Nephron (organoid): ENCODE results near the gene FASN.
A peak's percentile ranks its signal among the peaks of the same experiment; 100 is the strongest.

Experiments
- H3K27ac Mint-ChIP-seq, 3 experiments: 2 replicates each; pipeline ENCODE4 v1.8.0; 2020; ENCODE audit warnings: mixed read lengths in 3 of 3, mild to moderate bottlenecking in 2 of 3, moderate library complexity in 1 of 3
- H3K27me3 Mint-ChIP-seq: 2 replicates; pipeline ENCODE4 v1.8.0; 2021; ENCODE audit warnings: low read depth, mild to moderate bottlenecking, moderate library complexity, mixed read lengths
- H3K36me3 Mint-ChIP-seq: 2 replicates; pipeline ENCODE4 v1.8.0; 2020; ENCODE audit warnings: low read depth, mixed read lengths
- H3K4me1 Mint-ChIP-seq: 2 replicates; pipeline ENCODE4 v1.8.0; 2020; ENCODE audit warnings: mixed read lengths
- H3K4me3 Mint-ChIP-seq, 3 experiments: 2 replicates each; pipeline ENCODE4 v1.8.0; 2020; ENCODE audit warnings: mild to moderate bottlenecking in 3 of 3, mixed read lengths in 3 of 3, moderate library complexity in 2 of 3
- H3K9me3 Mint-ChIP-seq: 2 replicates; pipeline ENCODE4 v1.8.0; 2020; ENCODE audit warnings: mixed read lengths
- CTCF ChIP-seq, 3 experiments: fragments of 200-600 bp; sonication (generic); IDR thresholded peaks; one replicate each; pipeline ENCODE4 v1.5.0; 2021; ENCODE audit warnings: antibody characterized with exemption in 3 of 3; ENCODE audit not compliant: unreplicated experiment in 3 of 3

Gene FASN

GRCh38 chr17:82059272-82060000 lies 38.6 kb downstream of the FASN start:
- Mint-ChIP-seq H3K27ac (no peak overlapping the region), H3K36me3 (peaks cover 12% of the 10 kb centered on the region), H3K9me3 (no peaks in the 10 kb centered on the region), H3K4me3 (no peak overlapping the region), H3K27me3 (no peaks in the 10 kb centered on the region), H3K4me1 (no peaks in the 10 kb centered on the region)
- TF ChIP-seq CTCF (IDR thresholded peaks at IDR 0.05; ENCODE audit: unreplicated experiment in 3 of 3) = no peak

GRCh38 chr17:82058855-82059249 lies 39.2 kb downstream of the FASN start:
- Mint-ChIP-seq H3K27me3 (no peaks in the 10 kb centered on the region), H3K9me3 (no peaks in the 10 kb centered on the region), H3K36me3 (peaks cover 12% of the 10 kb centered on the region), H3K4me1 (no peaks in the 10 kb centered on the region), H3K27ac (no peak overlapping the region), H3K4me3 (no peak overlapping the region)
- TF ChIP-seq CTCF (IDR thresholded peaks at IDR 0.05; ENCODE audit: unreplicated experiment in 3 of 3) = no peak

GRCh38 chr17:82058230-82058854 lies 39.7 kb downstream of the FASN start:
- no peaks in the 10 kb centered on the region for H3K9me3 Mint-ChIP-seq
- H3K4me3 Mint-ChIP-seq = no peak overlapping the region
- H3K4me1 Mint-ChIP-seq = peaks cover 1% of the 10 kb centered on the region
- H3K27me3 Mint-ChIP-seq = no peaks in the 10 kb centered on the region
- no peak overlapping the region for H3K27ac Mint-ChIP-seq
- peaks cover 12% of the 10 kb centered on the region for H3K36me3 Mint-ChIP-seq
- TF ChIP-seq CTCF (IDR thresholded peaks at IDR 0.05; ENCODE audit: unreplicated experiment in 3 of 3) = no peak

GRCh38 chr17:82056729-82057621 lies 41.1 kb downstream of the FASN start:
- TF ChIP-seq CTCF (IDR thresholded peaks at IDR 0.05; ENCODE audit: unreplicated experiment in 3 of 3) = no peak
- H3K9me3 Mint-ChIP-seq = no peaks in the 10 kb centered on the region
- H3K27ac Mint-ChIP-seq = no peak overlapping the region
- H3K4me3 Mint-ChIP-seq = no peak overlapping the region
- H3K27me3 Mint-ChIP-seq = no peaks in the 10 kb centered on the region
- H3K36me3 Mint-ChIP-seq = peaks cover 12% of the 10 kb centered on the region
- H3K4me1 Mint-ChIP-seq = peaks cover 5% of the 10 kb centered on the region

- Mint-ChIP-seq H3K4me1 (peaks cover 5% of the 10 kb centered on the region), H3K9me3 (no peaks in the 10 kb centered on the region), H3K27me3 (no peaks in the 10 kb centered on the region), H3K4me3 (peak overlapping the region in 1 of 3 experiments; percentile 30), H3K27ac (no peak overlapping the region), H3K36me3 (peaks cover 12% of the 10 kb centered on the region)
- TF ChIP-seq CTCF (IDR thresholded peaks at IDR 0.05; ENCODE audit: unreplicated experiment in 3 of 3) = no peak
Measured at GRCh38 chr17:82055965-82056728, 41.9 kb downstream of the FASN start.
